SK-N-MC (cell line): ENCODE results near the gene RAB18.
"Not testable (repeated sequence)": the region's sequence is repeated elsewhere in the genome, so short reads cannot be mapped to it uniquely, and the experiment has no call there.

Source experiments
- EZH2 ChIP-seq: fragments of 200-600 bp; sonication (generic); IDR thresholded peaks from one replicate; pipeline ENCODE4 v1.6.1; 2017; ENCODE audit warnings: antibody characterized with exemption
- FOXP2 ChIP-seq: optimal IDR thresholded peaks from 2 replicates; pipeline ENCODE3; 2011; ENCODE audit warnings: mild to moderate bottlenecking, moderate library complexity; ENCODE audit not compliant: insufficient read depth; ENCODE audit errors: extremely low read length, control extremely low read depth
- POLR2AphosphoS5 ChIP-seq: IDR thresholded peaks from 2 replicates; pipeline ENCODE4 v1.6.1; 2012; ENCODE audit warnings: mild to moderate bottlenecking, low read depth, low read length, borderline replicate concordance

GRCh38 chr10:27505537-27505936 lies 1.4 kb downstream of the RAB18 start:
- not testable (repeated sequence) for TF ChIP-seq POLR2AphosphoS5, EZH2, FOXP2
